Muscle layer of colon (tissue), 2 donors: Measurements from ENCODE around the gene DCBLD1.

Experiments used
- H3K27ac ChIP-seq: one replicate; pipeline ENCODE4 v1.7.0; 2013; ENCODE audit warnings: low read depth, mild to moderate bottlenecking, low read length, moderate library complexity
- H3K27me3 ChIP-seq, 2 donors: one replicate each; pipeline ENCODE4 v1.7.0; 2013; ENCODE audit warnings: low read length in 2 of 2, mild to moderate bottlenecking in 2 of 2; ENCODE audit not compliant: insufficient read depth in 2 of 2, control insufficient read depth in 1 of 2
- H3K36me3 ChIP-seq: one replicate; pipeline ENCODE4 v1.7.0; 2013; ENCODE audit warnings: mild to moderate bottlenecking, low read length; ENCODE audit not compliant: insufficient read depth
- H3K4me1 ChIP-seq: one replicate; pipeline ENCODE4 v1.7.0; 2013; ENCODE audit warnings: mild to moderate bottlenecking, low read length; ENCODE audit not compliant: insufficient read depth
- H3K4me3 ChIP-seq, 2 donors: one replicate each; pipeline ENCODE4 v1.7.0; 2013; ENCODE audit warnings: low read length in 2 of 2, low read depth in 1 of 2, mild to moderate bottlenecking in 1 of 2, moderate library complexity in 1 of 2
- H3K9ac ChIP-seq: one replicate; pipeline ENCODE4 v1.7.0; 2013; ENCODE audit warnings: low read length
- H3K9me3 ChIP-seq: one replicate; pipeline ENCODE4 v1.7.0; 2013; ENCODE audit warnings: mild to moderate bottlenecking, low read length
- donor health status: abdominal sarcoma.
- donor health status: Adenocarcinoma of cecum.

DCBLD1 gene

GRCh38 chr6:117538615-117539014 lies 56.1 kb downstream of the DCBLD1 start:
- Histone ChIP-seq H3K4me3 (no peak overlapping the region), H3K4me1 (no peaks in the 10 kb centered on the region), H3K9ac (no peak overlapping the region), H3K9me3 (no peaks in the 10 kb centered on the region), H3K27ac (no peak overlapping the region), H3K27me3 (no peaks in the 10 kb centered on the region), H3K36me3 (peaks cover 4% of the 10 kb centered on the region)

- Histone ChIP-seq H3K27ac (no peak overlapping the region), H3K4me3 (no peak overlapping the region), H3K36me3 (peaks cover 4% of the 10 kb centered on the region), H3K9ac (no peak overlapping the region), H3K4me1 (no peaks in the 10 kb centered on the region), H3K27me3 (no peaks in the 10 kb centered on the region), H3K9me3 (no peaks in the 10 kb centered on the region)
These were observed 58.2 kb downstream of the DCBLD1 start for GRCh38 chr6:117540670-117541069.

- H3K27ac ChIP-seq: no peak overlapping the region
- no peaks in the 10 kb centered on the region for H3K27me3 ChIP-seq
- H3K36me3 ChIP-seq: peaks cover 4% of the 10 kb centered on the region
- no peak overlapping the region for H3K9ac ChIP-seq
- H3K4me3 ChIP-seq: no peak overlapping the region
- no peaks in the 10 kb centered on the region for H3K4me1 ChIP-seq
- H3K9me3 ChIP-seq: no peaks in the 10 kb centered on the region
These were observed 60.0 kb downstream of the DCBLD1 start for GRCh38 chr6:117542493-117542892.

- Histone ChIP-seq H3K27me3 (no peaks in the 10 kb centered on the region), H3K36me3 (peaks cover 4% of the 10 kb centered on the region), H3K4me1 (no peaks in the 10 kb centered on the region), H3K27ac (no peak overlapping the region), H3K4me3 (no peak overlapping the region), H3K9me3 (no peaks in the 10 kb centered on the region), H3K9ac (no peak overlapping the region)
These were observed 62.2 kb downstream of the DCBLD1 start for GRCh38 chr6:117544716-117545115.

- H3K9me3 ChIP-seq: no peaks in the 10 kb centered on the region
- H3K27me3 ChIP-seq: no peaks in the 10 kb centered on the region
- no peaks in the 10 kb centered on the region for H3K4me1 ChIP-seq
- H3K36me3 ChIP-seq: peaks cover 4% of the 10 kb centered on the region
- H3K27ac ChIP-seq: no peak overlapping the region
- no peak overlapping the region for H3K4me3 ChIP-seq
- no peak overlapping the region for H3K9ac ChIP-seq
These were observed 62.7 kb downstream of the DCBLD1 start for GRCh38 chr6:117545161-117545595.

GRCh38 chr6:117546674-117547073 lies 64.2 kb downstream of the DCBLD1 start:
- H3K27me3 ChIP-seq: no peaks in the 10 kb centered on the region
- H3K4me3 ChIP-seq: no peak overlapping the region
- H3K36me3 ChIP-seq: no peaks in the 10 kb centered on the region
- no peak overlapping the region for H3K27ac ChIP-seq
- no peaks in the 10 kb centered on the region for H3K4me1 ChIP-seq
- no peak overlapping the region for H3K9ac ChIP-seq
- no peaks in the 10 kb centered on the region for H3K9me3 ChIP-seq

GRCh38 chr6:117547688-117548621 lies 65.5 kb downstream of the DCBLD1 start:
- no peak overlapping the region for H3K9ac ChIP-seq
- H3K4me3 ChIP-seq: peak overlapping the region; percentile 45 to 64
- no peaks in the 10 kb centered on the region for H3K4me1 ChIP-seq
- no peak overlapping the region for H3K27ac ChIP-seq
- no peaks in the 10 kb centered on the region for H3K36me3 ChIP-seq
- H3K27me3 ChIP-seq: no peaks in the 10 kb centered on the region
- no peaks in the 10 kb centered on the region for H3K9me3 ChIP-seq

GRCh38 chr6:117548797-117549301 lies 66.4 kb downstream of the DCBLD1 start:
- Histone ChIP-seq H3K4me1 (no peaks in the 10 kb centered on the region), H3K4me3 (no peak overlapping the region), H3K36me3 (no peaks in the 10 kb centered on the region), H3K9me3 (no peaks in the 10 kb centered on the region), H3K27me3 (no peaks in the 10 kb centered on the region), H3K27ac (no peak overlapping the region), H3K9ac (no peak overlapping the region)

- Histone ChIP-seq H3K9ac (no peak overlapping the region), H3K36me3 (no peaks in the 10 kb centered on the region)
These were observed 67.1 kb downstream of the DCBLD1 start for GRCh38 chr6:117549611-117550010.

GRCh38 chr6:117550078-117550600 lies 67.7 kb downstream of the DCBLD1 start:
- no peaks in the 10 kb centered on the region for H3K36me3 ChIP-seq
- no peak overlapping the region for H3K27ac ChIP-seq

More at GRCh38 chr6:117549611-117550010, 67.1 kb downstream of the DCBLD1 start:
- Histone ChIP-seq H3K9me3 (no peaks in the 10 kb centered on the region), H3K27ac (no peak overlapping the region), H3K4me1 (no peaks in the 10 kb centered on the region), H3K4me3 (no peak overlapping the region), H3K27me3 (no peaks in the 10 kb centered on the region)

GRCh38 chr6:117550618-117551242 lies 68.3 kb downstream of the DCBLD1 start:
- Histone ChIP-seq H3K36me3 (no peaks in the 10 kb centered on the region), H3K27me3 (no peaks in the 10 kb centered on the region), H3K9ac (no peak overlapping the region), H3K4me1 (no peaks in the 10 kb centered on the region), H3K9me3 (no peaks in the 10 kb centered on the region), H3K4me3 (no peak overlapping the region), H3K27ac (no peak overlapping the region)

More at GRCh38 chr6:117550078-117550600, 67.7 kb downstream of the DCBLD1 start:
- Histone ChIP-seq H3K9me3 (no peaks in the 10 kb centered on the region), H3K27me3 (no peaks in the 10 kb centered on the region), H3K9ac (no peak overlapping the region), H3K4me3 (no peak overlapping the region), H3K4me1 (no peaks in the 10 kb centered on the region)
